ENCODE measurements around the gene ZFAND3. TPM values are rescaled to one million over a fixed set of nuclear protein-coding genes. Genes with fewer than 3 reads are reported as not detected.

ZFAND3 gene
- total and polyA plus RNA-seq, 2 donors (not counting 1 experiment from before 2014, with no cell fraction given), result 21.5 to 40.8 TPM

DNA sequence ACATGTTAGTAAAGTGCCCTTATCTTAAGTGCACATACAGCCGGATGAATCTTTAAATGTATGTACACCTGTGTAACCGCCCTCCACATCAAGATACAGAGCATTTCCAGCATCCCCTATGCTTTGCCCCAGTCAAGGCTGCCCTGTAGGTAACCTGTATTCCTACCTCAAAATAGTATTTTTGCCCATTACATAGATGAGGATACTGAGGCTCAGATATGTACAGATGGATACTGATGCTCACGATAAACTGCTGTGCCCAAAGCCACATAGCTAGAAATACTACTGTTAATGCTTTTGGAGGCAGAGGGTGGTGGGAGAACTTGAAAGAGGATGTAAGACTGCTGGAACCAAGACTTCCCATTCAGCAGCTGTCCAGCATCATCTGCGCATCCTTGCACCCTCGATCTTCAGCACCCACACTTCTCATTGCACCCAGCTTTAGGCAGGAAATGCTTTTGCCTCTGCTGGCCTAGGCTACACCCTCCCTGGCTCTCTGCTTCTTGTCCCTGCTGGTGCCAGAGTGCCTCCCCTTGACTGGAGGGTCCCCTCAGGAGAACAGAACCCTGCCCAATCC, 27.0 kb upstream of the ZFAND3 start:
- no peak overlapping the region for H3K4me3 ChIP-seq (replicated peaks in 1 of 4; ENCODE audit: control extremely low read depth in 1 of 4, insufficient read depth in 1 of 4, low read depth in 3 of 4, low read length in 4 of 4)
- no peak overlapping the region for H3K9ac ChIP-seq (ENCODE audit: insufficient read depth, low read length)
- H4K20me1 ChIP-seq (ENCODE audit: control insufficient read depth, extremely low read depth, insufficient read depth, low read length), result no peaks in the 10 kb centered on the region
- no peak overlapping the region for H3K4me2 ChIP-seq (ENCODE audit: extremely low read depth, insufficient read depth, low read length)
- H3K4me1 ChIP-seq (ENCODE audit: control insufficient read depth, extremely low read depth, insufficient read depth, low read length), result peaks cover 13% of the 10 kb centered on the region
- no peak overlapping the region for H3K27ac ChIP-seq (ENCODE audit: insufficient read depth, low read length)
- DNase-seq (ENCODE audit: low read depth in 2 of 2), result no peak
- no peaks in the 10 kb centered on the region for H3K27me3 ChIP-seq (ENCODE audit: control insufficient read depth, insufficient read depth, low read length)
- TF ChIP-seq EZH2 (IDR thresholded peaks at IDR 0.05; ENCODE audit: low read length, missing control alignments), result no peak
- TF ChIP-seq, protein P1, sequence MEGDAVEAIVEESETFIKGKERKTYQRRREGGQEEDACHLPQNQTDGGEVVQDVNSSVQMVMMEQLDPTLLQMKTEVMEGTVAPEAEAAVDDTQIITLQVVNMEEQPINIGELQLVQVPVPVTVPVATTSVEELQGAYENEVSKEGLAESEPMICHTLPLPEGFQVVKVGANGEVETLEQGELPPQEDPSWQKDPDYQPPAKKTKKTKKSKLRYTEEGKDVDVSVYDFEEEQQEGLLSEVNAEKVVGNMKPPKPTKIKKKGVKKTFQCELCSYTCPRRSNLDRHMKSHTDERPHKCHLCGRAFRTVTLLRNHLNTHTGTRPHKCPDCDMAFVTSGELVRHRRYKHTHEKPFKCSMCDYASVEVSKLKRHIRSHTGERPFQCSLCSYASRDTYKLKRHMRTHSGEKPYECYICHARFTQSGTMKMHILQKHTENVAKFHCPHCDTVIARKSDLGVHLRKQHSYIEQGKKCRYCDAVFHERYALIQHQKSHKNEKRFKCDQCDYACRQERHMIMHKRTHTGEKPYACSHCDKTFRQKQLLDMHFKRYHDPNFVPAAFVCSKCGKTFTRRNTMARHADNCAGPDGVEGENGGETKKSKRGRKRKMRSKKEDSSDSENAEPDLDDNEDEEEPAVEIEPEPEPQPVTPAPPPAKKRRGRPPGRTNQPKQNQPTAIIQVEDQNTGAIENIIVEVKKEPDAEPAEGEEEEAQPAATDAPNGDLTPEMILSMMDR (conservative IDR thresholded peaks at IDR 0.05 in 1 of 2, IDR thresholded peaks at IDR 0.05 in 1 of 2; ENCODE audit: low read depth in 1 of 2, low read length in 2 of 2), result no peak
- no peaks in the 10 kb centered on the region for H3K9me3 ChIP-seq (ENCODE audit: control insufficient read depth, insufficient read depth, low read depth, low read length)
- no peak overlapping the region for H2AFZ ChIP-seq (ENCODE audit: low read length)
- H3K36me3 ChIP-seq (ENCODE audit: control insufficient read depth, insufficient read depth, low read length), result no peaks in the 10 kb centered on the region
- no peaks in the 10 kb centered on the region for H3K79me2 ChIP-seq (ENCODE audit: control insufficient read depth, insufficient read depth, low read length)

DNA sequence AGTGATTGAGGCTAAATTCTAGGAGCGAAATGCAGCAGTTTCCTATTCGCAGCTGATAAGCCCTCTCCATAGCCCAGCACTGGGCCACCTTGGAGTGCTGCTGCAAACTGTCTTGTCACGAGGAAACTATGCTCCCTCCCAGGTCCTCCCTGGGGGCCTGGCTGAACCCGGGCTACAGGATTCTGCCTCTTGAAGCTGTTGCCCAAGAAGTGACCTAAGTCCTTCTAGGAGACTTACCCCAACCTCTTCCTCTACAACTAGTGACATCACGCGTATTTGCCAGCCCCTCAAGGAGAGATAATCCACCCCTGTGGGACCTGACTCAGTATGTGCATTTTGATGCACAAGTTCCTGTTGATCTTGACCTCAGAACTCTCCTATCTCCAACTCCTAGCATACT, 26.5 kb upstream of the ZFAND3 start:
- H3K4me2 ChIP-seq (ENCODE audit: extremely low read depth, insufficient read depth, low read length), result no peak overlapping the region
- peaks cover 13% of the 10 kb centered on the region for H3K4me1 ChIP-seq (ENCODE audit: control insufficient read depth, extremely low read depth, insufficient read depth, low read length)
- no peaks in the 10 kb centered on the region for H3K79me2 ChIP-seq (ENCODE audit: control insufficient read depth, insufficient read depth, low read length)
- no peak overlapping the region for H2AFZ ChIP-seq (ENCODE audit: low read length)
- no peak overlapping the region for H3K9ac ChIP-seq (ENCODE audit: insufficient read depth, low read length)
- H3K27ac ChIP-seq (ENCODE audit: insufficient read depth, low read length), result no peak overlapping the region
- no peak for TF ChIP-seq EZH2 (IDR thresholded peaks at IDR 0.05; ENCODE audit: low read length, missing control alignments)
- TF ChIP-seq, protein P1 (conservative IDR thresholded peaks at IDR 0.05 in 1 of 2, IDR thresholded peaks at IDR 0.05 in 1 of 2; ENCODE audit: low read depth in 1 of 2, low read length in 2 of 2), result no peak
- H3K36me3 ChIP-seq (ENCODE audit: control insufficient read depth, insufficient read depth, low read length), result no peaks in the 10 kb centered on the region
- no peaks in the 10 kb centered on the region for H3K9me3 ChIP-seq (ENCODE audit: control insufficient read depth, insufficient read depth, low read depth, low read length)
- H3K4me3 ChIP-seq (replicated peaks in 1 of 4; ENCODE audit: control extremely low read depth in 1 of 4, insufficient read depth in 1 of 4, low read depth in 3 of 4, low read length in 4 of 4), result no peak overlapping the region
- DNase-seq (ENCODE audit: low read depth in 2 of 2), result no peak
- H4K20me1 ChIP-seq (ENCODE audit: control insufficient read depth, extremely low read depth, insufficient read depth, low read length), result no peaks in the 10 kb centered on the region
- H3K27me3 ChIP-seq (ENCODE audit: control insufficient read depth, insufficient read depth, low read length), result no peaks in the 10 kb centered on the region

DNA sequence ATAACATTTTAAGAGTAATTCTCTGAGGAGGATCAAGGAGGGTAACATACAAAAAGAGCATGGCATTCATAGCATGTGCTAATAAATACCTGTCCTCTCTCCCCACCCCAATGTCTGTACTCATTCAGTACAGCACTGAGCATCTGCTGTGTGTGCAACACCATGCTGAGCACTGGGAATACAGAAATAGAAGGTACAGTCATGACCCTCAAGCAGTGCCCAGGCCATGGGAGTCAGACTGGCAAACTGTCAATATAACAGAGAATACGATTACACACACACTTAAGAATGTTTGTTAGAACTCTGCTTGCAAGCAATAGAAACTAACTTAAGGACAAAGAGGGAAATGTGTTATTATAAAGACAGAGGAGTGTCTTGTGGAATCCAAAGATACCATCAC, 24.7 kb upstream of the ZFAND3 start:
- TF ChIP-seq, protein P1 (conservative IDR thresholded peaks at IDR 0.05 in 1 of 2, IDR thresholded peaks at IDR 0.05 in 1 of 2; ENCODE audit: low read depth in 1 of 2, low read length in 2 of 2), result no peak
- H3K4me2 ChIP-seq (ENCODE audit: extremely low read depth, insufficient read depth, low read length), result no peak overlapping the region
- H2AFZ ChIP-seq (ENCODE audit: low read length), result no peak overlapping the region

More for the DNA sequence above, 24.7 kb upstream of the ZFAND3 start:
- Histone ChIP-seq H3K4me3 (replicated peaks in 1 of 4; ENCODE audit: control extremely low read depth in 1 of 4, insufficient read depth in 1 of 4, low read depth in 3 of 4, low read length in 4 of 4) (no peak overlapping the region), H3K27ac (ENCODE audit: insufficient read depth, low read length) (no peak overlapping the region), H3K79me2 (ENCODE audit: control insufficient read depth, insufficient read depth, low read length) (no peaks in the 10 kb centered on the region), H3K9me3 (ENCODE audit: control insufficient read depth, insufficient read depth, low read depth, low read length) (no peaks in the 10 kb centered on the region), H3K9ac (ENCODE audit: insufficient read depth, low read length) (no peak overlapping the region), H3K4me1 (ENCODE audit: control insufficient read depth, extremely low read depth, insufficient read depth, low read length) (peaks cover 13% of the 10 kb centered on the region), H3K36me3 (ENCODE audit: control insufficient read depth, insufficient read depth, low read length) (no peaks in the 10 kb centered on the region), H4K20me1 (ENCODE audit: control insufficient read depth, extremely low read depth, insufficient read depth, low read length) (no peaks in the 10 kb centered on the region), H3K27me3 (ENCODE audit: control insufficient read depth, insufficient read depth, low read length) (no peaks in the 10 kb centered on the region)
- peak; percentile 50 to 60 for DNase-seq (ENCODE audit: low read depth in 2 of 2)

All from fibroblast of lung (primary cell).